HepG2 (cell line): ENCODE data around the gene COMMD3. TPM values are rescaled to one million over a fixed set of nuclear protein-coding genes. Genes with fewer than 3 reads are reported as not detected.
A peak's percentile ranks its signal among the peaks of the same experiment; 100 is the strongest.

Experiments
- HDAC1 ChIP-seq: sonication (generic); formaldehyde crosslinking; IDR thresholded peaks from 2 replicates; pipeline ENCODE4 v1.5.1; 2020; ENCODE audit warnings: mild to moderate bottlenecking, missing genetic modification reagents
- KDM2A ChIP-seq: sonication (generic); formaldehyde crosslinking; IDR thresholded peaks from 2 replicates; pipeline ENCODE4 v1.4.0; 2020; ENCODE audit warnings: low read depth, missing genetic modification reagents, borderline replicate concordance
- MAZ ChIP-seq, 2 experiments: sonication (generic) in 1 of 2; formaldehyde crosslinking in 1 of 2; IDR thresholded peaks; 2 replicates each; pipeline versions ENCODE4 v1.5.0 to v1.6.1; 2012 to 2020; ENCODE audit warnings: low read depth in 2 of 2, mild to moderate bottlenecking in 2 of 2, borderline replicate concordance in 1 of 2, improper control_type of control experiment in 1 of 2, low read length in 1 of 2, missing genetic modification reagents in 1 of 2, moderate library complexity in 1 of 2
- MLX ChIP-seq: IDR thresholded peaks from 2 replicates; pipeline ENCODE4 v1.6.1; 2016
- MXD3 ChIP-seq: IDR thresholded peaks from 2 replicates; pipeline ENCODE4 v1.6.1; 2016; ENCODE audit warnings: mild to moderate bottlenecking, missing biosample characterization, missing genetic modification reagents
- MXI1 ChIP-seq: IDR thresholded peaks from 3 replicates; pipeline ENCODE4 v1.6.1; 2012; ENCODE audit warnings: low read depth, low read length, inconsistent platforms, borderline replicate concordance
- PHF8 ChIP-seq: sonication (generic); formaldehyde crosslinking; IDR thresholded peaks from 2 replicates; pipeline ENCODE4 v1.5.0; 2020; ENCODE audit warnings: missing genetic modification reagents
- THAP11 ChIP-seq: IDR thresholded peaks from 2 replicates; pipeline ENCODE4 v1.6.1; 2016; ENCODE audit warnings: missing biosample characterization, missing genetic modification reagents
- ZNF263 ChIP-seq: sonication (generic); formaldehyde crosslinking; IDR thresholded peaks from 2 replicates; pipeline ENCODE4 v1.4.0; 2020; ENCODE audit warnings: missing genetic modification reagents
- ZNF619 ChIP-seq: sonication (generic); formaldehyde crosslinking; IDR thresholded peaks from 2 replicates; pipeline ENCODE4 v1.4.0; 2020; ENCODE audit warnings: mild to moderate bottlenecking, missing genetic modification reagents
- polyA plus RNA-seq, 8 experiments: library from polyadenylated mRNA; depleted of rRNA in 3 of 8; stranded (reverse) in 7 of 8; unstranded in 1 of 8; fragments of >200 nt; fragmentation: Illumina TruSeq in 4 of 8; extraction: Trizol in 4 of 8; gene quantifications; 2 replicates each; pipeline versions ENCODE4 v1.2.1 to v1.2.3, GENCODE V29; 2011 to 2016; ENCODE audit warnings: low read depth in 4 of 8, missing spikeins in 1 of 8, mixed read lengths in 1 of 8; ENCODE audit not compliant: insufficient read depth in 1 of 8
- total RNA-seq, 5 experiments: library from RNA; depleted of rRNA; stranded (reverse); fragments of >200 nt; fragmentation: Illumina TruSeq; extraction: Trizol; gene quantifications; 2 replicates each; pipeline ENCODE4 v1.2.3, GENCODE V29; 2016; ENCODE audit warnings: low read depth in 1 of 5
- TF ChIP-seq, protein P1 (sequence below): sonication (generic); formaldehyde crosslinking; IDR thresholded peaks from 2 replicates; pipeline ENCODE4 v1.5.1; 2020; ENCODE audit warnings: mild to moderate bottlenecking, missing genetic modification reagents, borderline replicate concordance
- TF ChIP-seq, protein P2 (sequence below): sonication (generic); formaldehyde crosslinking; IDR thresholded peaks from 2 replicates; pipeline ENCODE4 v1.5.1; 2020; ENCODE audit warnings: mild to moderate bottlenecking, missing genetic modification reagents, moderate library complexity
- TF ChIP-seq, protein P3 (sequence below): sonication (generic); formaldehyde crosslinking; IDR thresholded peaks from 2 replicates; pipeline ENCODE4 v1.4.0; 2020; ENCODE audit warnings: mild to moderate bottlenecking, missing genetic modification reagents
- TF ChIP-seq, protein P4 (sequence below): sonication (generic); formaldehyde crosslinking; IDR thresholded peaks from 2 replicates; pipeline ENCODE4 v1.4.0; 2020; ENCODE audit warnings: missing genetic modification reagents, borderline replicate concordance

The COMMD3 gene
- total and polyA plus RNA-seq, 2 of the 13 experiments (the other 11 are each of a cell fraction or from before 2014, with no cell fraction given): 38.7 to 54.4 TPM

- no peak for TF ChIP-seq MLX (CRISPR knock-in tag)
- TF ChIP-seq, protein P1, sequence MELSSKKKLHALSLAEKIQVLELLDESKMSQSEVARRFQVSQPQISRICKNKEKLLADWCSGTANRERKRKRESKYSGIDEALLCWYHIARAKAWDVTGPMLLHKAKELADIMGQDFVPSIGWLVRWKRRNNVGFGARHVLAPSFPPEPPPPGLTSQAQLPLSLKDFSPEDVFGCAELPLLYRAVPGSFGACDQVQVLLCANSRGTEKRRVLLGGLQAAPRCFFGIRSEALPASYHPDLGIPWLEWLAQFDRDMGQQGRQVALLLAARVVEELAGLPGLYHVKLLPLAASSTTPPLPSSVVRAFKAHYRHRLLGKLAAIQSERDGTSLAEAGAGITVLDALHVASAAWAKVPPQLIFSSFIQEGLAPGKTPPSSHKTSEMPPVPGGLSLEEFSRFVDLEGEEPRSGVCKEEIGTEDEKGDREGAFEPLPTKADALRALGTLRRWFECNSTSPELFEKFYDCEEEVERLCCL (CRISPR knock-in tag): no peak
- peak; percentile 42; the same call in 1 of the 3 replicates for TF ChIP-seq MXI1
- TF ChIP-seq HDAC1 (CRISPR knock-in tag): peak; percentile 77
- peak; percentile 22; the same call in 1 of the 2 replicates for TF ChIP-seq PHF8 (CRISPR knock-in tag)
- TF ChIP-seq, protein P2, sequence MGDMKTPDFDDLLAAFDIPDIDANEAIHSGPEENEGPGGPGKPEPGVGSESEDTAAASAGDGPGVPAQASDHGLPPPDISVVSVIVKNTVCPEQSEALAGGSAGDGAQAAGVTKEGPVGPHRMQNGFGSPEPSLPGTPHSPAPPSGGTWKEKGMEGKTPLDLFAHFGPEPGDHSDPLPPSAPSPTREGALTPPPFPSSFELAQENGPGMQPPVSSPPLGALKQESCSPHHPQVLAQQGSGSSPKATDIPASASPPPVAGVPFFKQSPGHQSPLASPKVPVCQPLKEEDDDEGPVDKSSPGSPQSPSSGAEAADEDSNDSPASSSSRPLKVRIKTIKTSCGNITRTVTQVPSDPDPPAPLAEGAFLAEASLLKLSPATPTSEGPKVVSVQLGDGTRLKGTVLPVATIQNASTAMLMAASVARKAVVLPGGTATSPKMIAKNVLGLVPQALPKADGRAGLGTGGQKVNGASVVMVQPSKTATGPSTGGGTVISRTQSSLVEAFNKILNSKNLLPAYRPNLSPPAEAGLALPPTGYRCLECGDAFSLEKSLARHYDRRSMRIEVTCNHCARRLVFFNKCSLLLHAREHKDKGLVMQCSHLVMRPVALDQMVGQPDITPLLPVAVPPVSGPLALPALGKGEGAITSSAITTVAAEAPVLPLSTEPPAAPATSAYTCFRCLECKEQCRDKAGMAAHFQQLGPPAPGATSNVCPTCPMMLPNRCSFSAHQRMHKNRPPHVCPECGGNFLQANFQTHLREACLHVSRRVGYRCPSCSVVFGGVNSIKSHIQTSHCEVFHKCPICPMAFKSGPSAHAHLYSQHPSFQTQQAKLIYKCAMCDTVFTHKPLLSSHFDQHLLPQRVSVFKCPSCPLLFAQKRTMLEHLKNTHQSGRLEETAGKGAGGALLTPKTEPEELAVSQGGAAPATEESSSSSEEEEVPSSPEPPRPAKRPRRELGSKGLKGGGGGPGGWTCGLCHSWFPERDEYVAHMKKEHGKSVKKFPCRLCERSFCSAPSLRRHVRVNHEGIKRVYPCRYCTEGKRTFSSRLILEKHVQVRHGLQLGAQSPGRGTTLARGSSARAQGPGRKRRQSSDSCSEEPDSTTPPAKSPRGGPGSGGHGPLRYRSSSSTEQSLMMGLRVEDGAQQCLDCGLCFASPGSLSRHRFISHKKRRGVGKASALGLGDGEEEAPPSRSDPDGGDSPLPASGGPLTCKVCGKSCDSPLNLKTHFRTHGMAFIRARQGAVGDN: peak; percentile 78
- peak; percentile 89 for TF ChIP-seq ZNF263 (CRISPR knock-in tag)
- TF ChIP-seq MAZ (IDR thresholded peaks at IDR 0.05; ENCODE audit: borderline replicate concordance, low read depth, low read length): no peak
- 0 out of 2 replicates have a peak, but pooled peaks have one; percentile 38 for TF ChIP-seq MAZ (CRISPR knock-in tag; IDR thresholded peaks at IDR 0.05; ENCODE audit: low read depth)
- peak; percentile 65; the same call in 1 of the 2 replicates for TF ChIP-seq KDM2A (CRISPR knock-in tag)
- TF ChIP-seq MXD3 (CRISPR knock-in tag): peak; percentile 33; the same call in 1 of the 2 replicates
- TF ChIP-seq, protein P3, sequence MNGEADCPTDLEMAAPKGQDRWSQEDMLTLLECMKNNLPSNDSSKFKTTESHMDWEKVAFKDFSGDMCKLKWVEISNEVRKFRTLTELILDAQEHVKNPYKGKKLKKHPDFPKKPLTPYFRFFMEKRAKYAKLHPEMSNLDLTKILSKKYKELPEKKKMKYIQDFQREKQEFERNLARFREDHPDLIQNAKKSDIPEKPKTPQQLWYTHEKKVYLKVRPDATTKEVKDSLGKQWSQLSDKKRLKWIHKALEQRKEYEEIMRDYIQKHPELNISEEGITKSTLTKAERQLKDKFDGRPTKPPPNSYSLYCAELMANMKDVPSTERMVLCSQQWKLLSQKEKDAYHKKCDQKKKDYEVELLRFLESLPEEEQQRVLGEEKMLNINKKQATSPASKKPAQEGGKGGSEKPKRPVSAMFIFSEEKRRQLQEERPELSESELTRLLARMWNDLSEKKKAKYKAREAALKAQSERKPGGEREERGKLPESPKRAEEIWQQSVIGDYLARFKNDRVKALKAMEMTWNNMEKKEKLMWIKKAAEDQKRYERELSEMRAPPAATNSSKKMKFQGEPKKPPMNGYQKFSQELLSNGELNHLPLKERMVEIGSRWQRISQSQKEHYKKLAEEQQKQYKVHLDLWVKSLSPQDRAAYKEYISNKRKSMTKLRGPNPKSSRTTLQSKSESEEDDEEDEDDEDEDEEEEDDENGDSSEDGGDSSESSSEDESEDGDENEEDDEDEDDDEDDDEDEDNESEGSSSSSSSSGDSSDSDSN (CRISPR knock-in tag): peak; percentile 100
- TF ChIP-seq, protein P4, sequence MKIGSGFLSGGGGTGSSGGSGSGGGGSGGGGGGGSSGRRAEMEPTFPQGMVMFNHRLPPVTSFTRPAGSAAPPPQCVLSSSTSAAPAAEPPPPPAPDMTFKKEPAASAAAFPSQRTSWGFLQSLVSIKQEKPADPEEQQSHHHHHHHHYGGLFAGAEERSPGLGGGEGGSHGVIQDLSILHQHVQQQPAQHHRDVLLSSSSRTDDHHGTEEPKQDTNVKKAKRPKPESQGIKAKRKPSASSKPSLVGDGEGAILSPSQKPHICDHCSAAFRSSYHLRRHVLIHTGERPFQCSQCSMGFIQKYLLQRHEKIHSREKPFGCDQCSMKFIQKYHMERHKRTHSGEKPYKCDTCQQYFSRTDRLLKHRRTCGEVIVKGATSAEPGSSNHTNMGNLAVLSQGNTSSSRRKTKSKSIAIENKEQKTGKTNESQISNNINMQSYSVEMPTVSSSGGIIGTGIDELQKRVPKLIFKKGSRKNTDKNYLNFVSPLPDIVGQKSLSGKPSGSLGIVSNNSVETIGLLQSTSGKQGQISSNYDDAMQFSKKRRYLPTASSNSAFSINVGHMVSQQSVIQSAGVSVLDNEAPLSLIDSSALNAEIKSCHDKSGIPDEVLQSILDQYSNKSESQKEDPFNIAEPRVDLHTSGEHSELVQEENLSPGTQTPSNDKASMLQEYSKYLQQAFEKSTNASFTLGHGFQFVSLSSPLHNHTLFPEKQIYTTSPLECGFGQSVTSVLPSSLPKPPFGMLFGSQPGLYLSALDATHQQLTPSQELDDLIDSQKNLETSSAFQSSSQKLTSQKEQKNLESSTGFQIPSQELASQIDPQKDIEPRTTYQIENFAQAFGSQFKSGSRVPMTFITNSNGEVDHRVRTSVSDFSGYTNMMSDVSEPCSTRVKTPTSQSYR (CRISPR knock-in tag): peak; percentile 46; the same call in 1 of the 2 replicates
- TF ChIP-seq ZNF619 (CRISPR knock-in tag): no peak
- TF ChIP-seq THAP11: 0 out of 2 replicates have a peak, but pooled peaks have one; percentile 18
These were observed 9.3 kb downstream of the COMMD3 start (continued) for GRCh38 chr10:22325272-22326144.
